GM12892 (cell line): ENCODE results near the gene USP11.

Experiments used
- DNase-seq: peaks from one replicate; pipeline ENCODE4 v3.0.0; 2011; ENCODE audit not compliant: insufficient read length
- FAIRE-seq: peaks from 2 replicates; lab custom pipeline; 2011; peaks lifted over from hg19 to GRCh38; lab: Jason Lieb, UNC
- POLR2A ChIP-seq: IDR thresholded peaks from 2 replicates; pipeline ENCODE4 v1.6.1; 2011; ENCODE audit warnings: low read depth, low read length, control low read depth
- POLR2AphosphoS5 ChIP-seq: IDR thresholded peaks from 2 replicates; pipeline ENCODE4 v1.6.1; 2011; ENCODE audit warnings: low read depth, low read length, control low read depth
- TAF1 ChIP-seq: IDR thresholded peaks from 2 replicates; pipeline ENCODE4 v1.6.1; 2011; ENCODE audit warnings: low read depth, mild to moderate bottlenecking, control low read depth, low read length, borderline replicate concordance

Gene USP11

DNA sequence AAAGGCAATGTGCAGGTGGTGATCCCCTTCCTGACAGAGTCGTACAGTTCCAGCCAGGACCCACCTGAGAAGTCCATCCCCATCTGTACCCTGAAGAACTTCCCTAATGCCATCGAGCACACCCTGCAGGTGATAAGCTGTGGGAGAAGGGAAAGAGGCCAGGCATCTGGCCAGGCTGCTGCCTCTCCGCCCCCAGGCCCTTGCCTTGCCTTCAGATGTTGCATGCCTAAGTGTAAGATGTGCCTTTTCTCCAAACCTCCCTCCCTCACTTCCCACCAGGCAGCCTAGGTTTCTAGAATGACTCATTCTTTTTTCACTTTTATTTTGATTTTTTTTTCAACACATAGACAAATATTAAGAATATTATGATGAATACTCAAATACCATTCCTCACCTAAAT lies 26.5 kb upstream of the USP11 start:
- DNase-seq (no peak), FAIRE-seq (no peak)
- TF ChIP-seq POLR2A, result no peak
- no peak for TF ChIP-seq TAF1
- no peak for TF ChIP-seq POLR2AphosphoS5

GRCh38 chrX:47208108-47208507 lies 24.7 kb upstream of the USP11 start:
- TF ChIP-seq POLR2AphosphoS5, result no peak
- no peak for TF ChIP-seq TAF1
- TF ChIP-seq POLR2A, result no peak
- FAIRE-seq, result no peak
- DNase-seq, result no peak

- TF ChIP-seq POLR2A (no peak), TAF1 (no peak), POLR2AphosphoS5 (no peak)
- FAIRE-seq, result no peak
- no peak for DNase-seq
Measured at GRCh38 chrX:47209508-47210238, 23.1 kb upstream of the USP11 start.

- FAIRE-seq, result no peak
- no peak for DNase-seq
- no peak for TF ChIP-seq POLR2AphosphoS5
- TF ChIP-seq POLR2A, result no peak
- TF ChIP-seq TAF1, result no peak
Measured at GRCh38 chrX:47210661-47211425, 22.0 kb upstream of the USP11 start.

GRCh38 chrX:47212381-47213293 lies 20.2 kb upstream of the USP11 start:
- no peak for DNase-seq

DNA sequence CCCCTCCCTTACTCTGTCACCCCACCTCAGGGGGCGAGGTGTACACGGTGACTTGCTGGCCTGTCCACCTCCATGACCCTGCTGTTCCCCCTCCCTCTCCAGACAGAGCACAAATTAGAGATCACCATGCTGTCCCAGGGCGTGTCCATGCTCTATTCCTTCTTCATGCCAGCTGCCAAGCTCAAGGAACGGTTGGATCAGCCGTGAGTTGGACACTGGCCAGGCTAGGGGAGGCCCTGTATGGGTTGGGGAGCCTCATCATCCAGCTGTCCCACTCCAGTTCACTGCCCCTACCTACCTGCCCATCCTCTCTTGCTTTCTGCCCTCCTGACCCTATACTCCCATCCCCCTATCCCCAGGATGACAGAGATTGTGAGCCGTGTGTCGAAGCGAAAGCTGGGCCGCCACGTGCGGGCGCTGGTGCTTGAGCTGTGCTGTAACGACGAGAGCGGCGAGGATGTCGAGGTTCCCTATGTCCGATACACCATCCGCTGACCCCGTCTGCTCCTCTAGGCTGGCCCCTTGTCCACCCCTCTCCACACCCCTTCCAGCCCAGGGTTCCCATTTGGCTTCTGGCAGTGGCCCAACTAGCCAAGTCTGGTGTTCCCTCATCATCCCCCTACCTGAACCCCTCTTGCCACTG lies 18.3 kb upstream of the USP11 start:
- no peak for TF ChIP-seq POLR2AphosphoS5
- TF ChIP-seq TAF1, result no peak
- TF ChIP-seq POLR2A, result no peak
- DNase-seq (no peak), FAIRE-seq (no peak)

More at GRCh38 chrX:47212381-47213293, 20.2 kb upstream of the USP11 start:
- no peak for FAIRE-seq
- no peak for TF ChIP-seq TAF1
- TF ChIP-seq POLR2A, result no peak
- no peak for TF ChIP-seq POLR2AphosphoS5

- no peak for DNase-seq
- no peak for FAIRE-seq
- TF ChIP-seq POLR2A, result no peak; the same call in 1 of the 2 replicates
Measured at GRCh38 chrX:47215291-47215900, 17.4 kb upstream of the USP11 start.

- TF ChIP-seq POLR2AphosphoS5, result no peak
- TF ChIP-seq POLR2A, result no peak
- TF ChIP-seq TAF1, result no peak
- FAIRE-seq (no peak), DNase-seq (no peak)
Measured at GRCh38 chrX:47216393-47216925, 16.4 kb upstream of the USP11 start.

GRCh38 chrX:47217121-47217851 lies 15.5 kb upstream of the USP11 start:
- DNase-seq, result no peak
- TF ChIP-seq TAF1 (no peak), POLR2A (no peak), POLR2AphosphoS5 (no peak)
- FAIRE-seq, result no peak

GRCh38 chrX:47217852-47218279 lies 14.9 kb upstream of the USP11 start:
- peak; percentile 78 for DNase-seq
- FAIRE-seq, result peak; percentile 95
- TF ChIP-seq POLR2A (0 out of 2 replicates have a peak, but pooled peaks have one; percentile 4), POLR2AphosphoS5 (no peak), TAF1 (no peak)
